K562 (cell line): Measurements from ENCODE around the gene SLC16A10. TPM values are rescaled to one million over a fixed set of nuclear protein-coding genes. Genes with fewer than 3 reads are reported as not detected.
A peak's percentile ranks its signal among the peaks of the same experiment; 100 is the strongest.

ENCODE experiments used
- ATAC-seq: fragments of 200-7000 bp; cut with Tn5 transposase; 3 replicates; pipeline ENCODE4 v1.9.1; 2020; ENCODE audit warnings: moderate library complexity
- BruUV-seq: library from RNA; stranded (reverse); fragments of 400-500 nt; replicated peaks from 2 replicates; lab custom pipeline; 2021; lab: Mats Ljungman, UMichigan
- CTCF ChIA-PET: fragments of 300-600 bp; formaldehyde crosslinking; extraction: SDS; loops from one replicate; lab custom pipeline; 2021; ENCODE audit warnings: low intra/inter-chr PET ratio; lab: Yijun Ruan, JAX
- POLR2A ChIA-PET: fragments of 300-600, 350-650 bp; sonication (Branson Sonifier 250); formaldehyde crosslinking; extraction: SDS; loops from one replicate; lab custom pipeline; 2021; ENCODE audit warnings: antibody characterized with exemption, inconsistent platforms; lab: Yijun Ruan, JAX
- DNase-seq, 4 experiments: peaks; one replicate each; pipeline versions ENCODE4 v3.0.0 to v3.0.0-alpha.2; 2011 to 2018; ENCODE audit warnings: low spot score in 3 of 4, mixed read lengths in 3 of 4; ENCODE audit errors: extremely low read depth in 1 of 4
- FAIRE-seq: peaks from 2 replicates; lab custom pipeline; 2011; peaks lifted over from hg19 to GRCh38; lab: Jason Lieb, UNC
- H2AFZ ChIP-seq: 2 replicates; pipeline ENCODE4 v1.6.0; 2011; ENCODE audit warnings: low read depth, low read length, control low read depth, inconsistent platforms
- H3K27ac ChIP-seq: fragments of 200-600 bp; 3 replicates; pipeline ENCODE4 v1.8.0; 2011; ENCODE audit warnings: low read depth, mild to moderate bottlenecking, control low read depth, inconsistent platforms, low read length, moderate library complexity, mixed read lengths; ENCODE audit errors: extremely low read depth
- H3K27me3 ChIP-seq, 2 experiments: fragments of 300-600 bp in 1 of 2; 2 replicates in 1 of 2; 3 replicates in 1 of 2; pipeline versions ENCODE4 v1.6.0 to v1.8.0; 2011; ENCODE audit warnings: inconsistent platforms in 2 of 2, low read length in 2 of 2, mild to moderate bottlenecking in 1 of 2, mixed read lengths in 1 of 2, moderate library complexity in 1 of 2; ENCODE audit not compliant: control insufficient read depth in 2 of 2, insufficient read depth in 2 of 2
- H3K36me3 ChIP-seq: fragments of 300-600 bp; 3 replicates; pipeline ENCODE4 v1.8.0; 2011; ENCODE audit warnings: mild to moderate bottlenecking, low read length, inconsistent platforms; ENCODE audit not compliant: control insufficient read depth, insufficient read depth
- H3K4me1 ChIP-seq, 2 experiments: fragments of 200-600 bp in 1 of 2; replicated peaks in 1 of 2; 2 replicates in 1 of 2; 3 replicates in 1 of 2; pipeline versions ENCODE4 v1.5.1 to v1.8.0; 2011; ENCODE audit warnings: inconsistent platforms in 2 of 2, low read length in 2 of 2, mild to moderate bottlenecking in 1 of 2, mixed read lengths in 1 of 2, moderate library complexity in 1 of 2; ENCODE audit not compliant: control insufficient read depth in 2 of 2, insufficient read depth in 2 of 2
- H3K4me2 ChIP-seq: 2 replicates; pipeline ENCODE4 v1.6.1; 2011; ENCODE audit warnings: low read length, control low read depth, inconsistent platforms, mixed read lengths; ENCODE audit not compliant: insufficient read depth
- H3K4me3 ChIP-seq: fragments of 200-600 bp; sonication (generic), shearing (Covaris generic); 2 replicates; pipeline ENCODE4 v1.5.1; 2016; ENCODE audit warnings: control low read depth, inconsistent platforms
- H3K79me2 ChIP-seq: fragments of 200-600 bp; 3 replicates; pipeline ENCODE4 v1.8.0; 2011; ENCODE audit warnings: low read length, inconsistent platforms; ENCODE audit not compliant: control insufficient read depth, insufficient read depth
- H3K9ac ChIP-seq, 2 experiments: 2 replicates each; pipeline versions ENCODE4 v1.6.0 to v1.6.1; 2011; ENCODE audit warnings: low read depth in 2 of 2, low read length in 2 of 2, control low read depth in 1 of 2, inconsistent platforms in 1 of 2, mild to moderate bottlenecking in 1 of 2, mixed read lengths in 1 of 2; ENCODE audit not compliant: insufficient read depth in 1 of 2
- H3K9me1 ChIP-seq: one replicate; pipeline ENCODE4 v1.6.0; 2011; ENCODE audit warnings: inconsistent platforms, mild to moderate bottlenecking, low read length, moderate library complexity; ENCODE audit not compliant: control insufficient read depth, insufficient read depth
- H3K9me3 ChIP-seq: replicated peaks from 2 replicates; pipeline ENCODE4 v1.5.1; 2011; ENCODE audit warnings: low read depth, low read length, inconsistent platforms; ENCODE audit not compliant: control insufficient read depth, insufficient read depth
- H4K20me1 ChIP-seq: replicated peaks from 2 replicates; pipeline ENCODE4 v1.6.1; 2011; ENCODE audit warnings: low read length, inconsistent platforms, mixed read lengths; ENCODE audit not compliant: control insufficient read depth, insufficient read depth
- CREB3L1 ChIP-seq: fragments of 450-650 bp; IDR thresholded peaks from 2 replicates; pipeline ENCODE4 v1.6.1; 2014; ENCODE audit warnings: low read depth, mild to moderate bottlenecking, moderate library complexity, borderline replicate concordance
- CTBP1 ChIP-seq: fragments of 450-650 bp; IDR thresholded peaks from 2 replicates; pipeline ENCODE4 v1.6.1; 2016; ENCODE audit warnings: borderline replicate concordance
- FIP1L1 ChIP-seq: fragments of 200-400 bp; formaldehyde crosslinking; IDR thresholded peaks from 2 replicates; pipeline ENCODE4 v1.6.1; 2018; ENCODE audit warnings: mild to moderate bottlenecking, low read depth, low read length; ENCODE audit not compliant: poor library complexity, severe bottlenecking
- FOSL1 ChIP-seq: fragments of 200-800 bp; sonication (Bioruptor generic); conservative IDR thresholded peaks from 2 replicates; pipeline ENCODE4 v1.6.1; 2016; ENCODE audit warnings: missing genetic modification characterization, missing compliant biosample characterization
- HSF4 ChIP-seq: fragments of 250-450 bp; sonication (Bioruptor Pico); IDR thresholded peaks from 2 replicates; pipeline ENCODE4 v2.1.2; 2022; ENCODE audit warnings: mild to moderate bottlenecking, moderate library complexity, borderline replicate concordance
- NFIX ChIP-seq: fragments of 250-450 bp; sonication (Bioruptor Pico); IDR thresholded peaks from 2 replicates; pipeline ENCODE4 v1.4.0; 2020; ENCODE audit warnings: low read depth, mild to moderate bottlenecking, moderate library complexity
- NFXL1 ChIP-seq: fragments of 450-650 bp; formaldehyde crosslinking; IDR thresholded peaks from 2 replicates; pipeline ENCODE4 v1.4.0; 2021; ENCODE audit warnings: mild to moderate bottlenecking
- NRF1 ChIP-seq, 2 experiments: fragments of 450-650 bp; IDR thresholded peaks in 1 of 2; conservative IDR thresholded peaks in 1 of 2; 2 replicates each; pipeline ENCODE4 v1.6.1; 2014; ENCODE audit warnings: mild to moderate bottlenecking in 2 of 2
- PBX2 ChIP-seq, 2 experiments: IDR thresholded peaks in 1 of 2; conservative IDR thresholded peaks in 1 of 2; 2 replicates each; pipeline ENCODE4 v1.6.1; 2016; ENCODE audit warnings: low read depth in 2 of 2, mild to moderate bottlenecking in 1 of 2, missing compliant biosample characterization in 1 of 2, missing genetic modification characterization in 1 of 2, moderate library complexity in 1 of 2
- PKNOX1 ChIP-seq: fragments of 450-650 bp; IDR thresholded peaks from 2 replicates; pipeline ENCODE4 v1.6.1; 2016
- TARDBP ChIP-seq: fragments of 450-650 bp; IDR thresholded peaks from 2 replicates; pipeline ENCODE4 v1.6.1; 2016
- ZBTB34 ChIP-seq: fragments of 250-450 bp; sonication (Bioruptor Pico); IDR thresholded peaks from 2 replicates; pipeline ENCODE4 v1.8.0; 2021; ENCODE audit warnings: mild to moderate bottlenecking, moderate library complexity
- ZNF384 ChIP-seq: IDR thresholded peaks from 2 replicates; pipeline ENCODE4 v1.6.1; 2012; ENCODE audit warnings: low read depth, low read length, improper control_type of control experiment
- WGBS: fragments of 100-300 bp; shearing (Covaris generic); methylation state at CpG from one replicate; pipeline ENCODE4 v1.1.6; 2016; ENCODE audit warnings: low coverage, mixed read lengths; ENCODE audit not compliant: insufficient coverage; ENCODE audit errors: missing lambda C conversion rate; 5-methylcytosine and 5-hydroxymethylcytosine counted together
- in situ Hi-C: fragments of 300-500 bp; cut with MboI; formaldehyde crosslinking; loops from 4 replicates; pipeline ENCODE4 v1.15.0; 2018; ENCODE audit warnings: inconsistent platforms, mixed read lengths
- intact Hi-C: fragments of 100-400 bp; cut with micrococcal nuclease; formaldehyde crosslinking; loops from 2 replicates; pipeline ENCODE4 v1.14.2; 2022
- polyA plus RNA-seq, 8 experiments: library from polyadenylated mRNA; depleted of rRNA in 4 of 8; stranded (reverse) in 5 of 8; unstranded in 3 of 8; fragments of >200 nt; fragmentation: Nextera tagmentation in 2 of 8; fragmentation: Illumina TruSeq in 1 of 8; extraction: Ambion mirVana in 2 of 8; extraction: Trizol in 1 of 8; gene quantifications; 2 replicates each; pipeline versions ENCODE4 v1.2.1 to v1.2.3, GENCODE V29; 2011 to 2014; ENCODE audit warnings: inconsistent platforms in 1 of 8, missing spikeins in 1 of 8
- total RNA-seq, 7 experiments: library from RNA; depleted of rRNA in 6 of 7; stranded (reverse); fragments of >200 nt in 6 of 7; fragmentation: Illumina TruSeq in 2 of 7; extraction: Trizol in 2 of 7; gene quantifications; 2 replicates each; pipeline versions ENCODE4 v1.2.1 to v1.2.3, GENCODE V29; 2011 to 2021; ENCODE audit warnings: low replicate concordance in 1 of 7

The SLC16A10 gene
- total and polyA plus RNA-seq, 9 of the 15 experiments (the other 6 are each of a cell fraction or from before 2014, with no cell fraction given): 0.02 to 0.54 (median 0.24) TPM; not detected in 4

GRCh38 chr6:111057074-111057752, 30.1 kb upstream of the SLC16A10 start (continued):
- TF ChIP-seq FOSL1 (no peak), ZNF384 (0 out of 2 replicates have a peak, but pooled peaks have one; percentile 18)

GRCh38 chr6:111061508-111061907, 25.8 kb upstream of the SLC16A10 start:
- no peak overlapping the region for H3K4me3 ChIP-seq
- CTCF ChIA-PET: no interaction called here
- no peaks in the 10 kb centered on the region for H3K36me3 ChIP-seq
- BruUV-seq: no TSS peak
- H3K9ac ChIP-seq: no peak overlapping the region
- no peaks in the 10 kb centered on the region for H3K4me1 ChIP-seq
- H3K27me3 ChIP-seq: peaks cover 0 to 9% of the 10 kb centered on the region in 2 experiments; a peak in 1 of 5 replicates
- no peaks in the 10 kb centered on the region for H3K9me3 ChIP-seq
- intact Hi-C loops (no loop called here), in situ Hi-C loops (no loop called here)
- H3K27ac ChIP-seq: no peak overlapping the region
- no peaks in the 10 kb centered on the region for H3K79me2 ChIP-seq
- no peak overlapping the region; the same call in 1 of the 2 replicates for H2AFZ ChIP-seq
- 13% methylated on average over 5 of the region's 5 CpGs for WGBS
- ATAC-seq (no peak), FAIRE-seq (no peak), DNase-seq (peak in 3 of 4 experiments; percentile 12 to 19 (median 18))
- POLR2A ChIA-PET: no interaction called here
- no peaks in the 10 kb centered on the region for H4K20me1 ChIP-seq
- H3K9me1 ChIP-seq: no peaks in the 10 kb centered on the region
- no peak overlapping the region for H3K4me2 ChIP-seq
- TF ChIP-seq TARDBP: no peak
- no peak for TF ChIP-seq FIP1L1
- TF ChIP-seq CREB3L1: no peak
- TF ChIP-seq PKNOX1: peak; percentile 58
- no peak for TF ChIP-seq NFXL1
- TF ChIP-seq PBX2 (CRISPR knock-in tag; IDR thresholded peaks at IDR 0.05; ENCODE audit: low read depth): no peak
- peak; percentile 80 for TF ChIP-seq PBX2 (tag; conservative IDR thresholded peaks at IDR 0.05; ENCODE audit: low read depth)
- no peak for TF ChIP-seq NRF1 (conservative IDR thresholded peaks at IDR 0.05 in 1 of 2, IDR thresholded peaks at IDR 0.05 in 1 of 2)
- peak; percentile 25; the same call in 1 of the 2 replicates for TF ChIP-seq CTBP1
- TF ChIP-seq HSF4 (CRISPR knock-in tag): no peak
- TF ChIP-seq ZBTB34 (CRISPR knock-in tag): no peak
- TF ChIP-seq NFIX (CRISPR knock-in tag): no peak
